ENCODE data around the gene SYNJ2. TPM values are rescaled to one million over a fixed set of nuclear protein-coding genes. Genes with fewer than 3 reads are reported as not detected.

The SYNJ2 gene
- polyA plus RNA-seq, 1 donor from 2014 or later, result 0.12 TPM

GRCh38 chr6:158066136-158066781 is 84.6 kb downstream of the SYNJ2 start:
- no peak overlapping the region for H2AFZ ChIP-seq (ENCODE audit: low read depth, low read length)
- no peak overlapping the region for H3K27ac ChIP-seq (ENCODE audit: low read length)
- H3K9me3 ChIP-seq (ENCODE audit: low read length), result no peaks in the 10 kb centered on the region
- H3K36me3 ChIP-seq (ENCODE audit: insufficient read depth, low read length), result no peaks in the 10 kb centered on the region
- no peaks in the 10 kb centered on the region for H4K20me1 ChIP-seq (ENCODE audit: insufficient read depth)
- H3K27me3 ChIP-seq (ENCODE audit: insufficient read depth, low read depth, low read length), result no peaks in the 10 kb centered on the region
- H3K4me3 ChIP-seq (ENCODE audit: low read length), result no peak overlapping the region
- no peaks in the 10 kb centered on the region for H3F3A ChIP-seq (ENCODE audit: insufficient read depth, low read length, poor library complexity, severe bottlenecking)
- no peak overlapping the region for H3K4me2 ChIP-seq (ENCODE audit: low read length)
- no peaks in the 10 kb centered on the region for H3K79me2 ChIP-seq (replicated peaks; ENCODE audit: insufficient read depth, low read length)
- TF ChIP-seq POLR2AphosphoS5 (IDR thresholded peaks at IDR 0.05), result no peak
- H3K9me2 ChIP-seq (ENCODE audit: insufficient read depth, low read length), result no peaks in the 10 kb centered on the region
- H3K9ac ChIP-seq (ENCODE audit: low read length), result no peak overlapping the region

GRCh38 chr6:158067436-158068015 is 85.9 kb downstream of the SYNJ2 start:
- no peak overlapping the region for H3K9ac ChIP-seq (ENCODE audit: low read length)
- H3K79me2 ChIP-seq (replicated peaks; ENCODE audit: insufficient read depth, low read length), result no peaks in the 10 kb centered on the region
- no peaks in the 10 kb centered on the region for H3K27me3 ChIP-seq (ENCODE audit: insufficient read depth, low read depth, low read length)
- TF ChIP-seq RAD21 (conservative IDR thresholded peaks at IDR 0.05) (no peak), TAF1 (IDR thresholded peaks at IDR 0.05; ENCODE audit: low read depth) (no peak), SMC3 (conservative IDR thresholded peaks at IDR 0.05; ENCODE audit: poor library complexity) (no peak)
- H3K9me2 ChIP-seq (ENCODE audit: insufficient read depth, low read length), result no peaks in the 10 kb centered on the region
- H2AFZ ChIP-seq (ENCODE audit: low read depth, low read length), result no peak overlapping the region
- H4K20me1 ChIP-seq (ENCODE audit: insufficient read depth), result no peaks in the 10 kb centered on the region
- no peaks in the 10 kb centered on the region for H3K36me3 ChIP-seq (ENCODE audit: insufficient read depth, low read length)
- no peak overlapping the region for H3K27ac ChIP-seq (ENCODE audit: low read length)
- no peak overlapping the region for H3K4me3 ChIP-seq (ENCODE audit: low read length)
- no peak overlapping the region for H3K4me2 ChIP-seq (ENCODE audit: low read length)
- H3F3A ChIP-seq (ENCODE audit: insufficient read depth, low read length, poor library complexity, severe bottlenecking), result no peaks in the 10 kb centered on the region
- H3K9me3 ChIP-seq (ENCODE audit: low read length), result no peaks in the 10 kb centered on the region

GRCh38 chr6:158068156-158068892 is 86.7 kb downstream of the SYNJ2 start:
- Histone ChIP-seq H3K9ac (ENCODE audit: low read length) (no peak overlapping the region), H3K9me2 (ENCODE audit: insufficient read depth, low read length) (no peaks in the 10 kb centered on the region), H3K36me3 (ENCODE audit: insufficient read depth, low read length) (no peaks in the 10 kb centered on the region), H2AFZ (ENCODE audit: low read depth, low read length) (no peak overlapping the region), H4K20me1 (ENCODE audit: insufficient read depth) (no peaks in the 10 kb centered on the region), H3K4me3 (ENCODE audit: low read length) (no peak overlapping the region), H3K27me3 (ENCODE audit: insufficient read depth, low read depth, low read length) (no peaks in the 10 kb centered on the region), H3K27ac (ENCODE audit: low read length) (no peak overlapping the region), H3K79me2 (replicated peaks; ENCODE audit: insufficient read depth, low read length) (no peaks in the 10 kb centered on the region), H3F3A (ENCODE audit: insufficient read depth, low read length, poor library complexity, severe bottlenecking) (no peaks in the 10 kb centered on the region), H3K9me3 (ENCODE audit: low read length) (no peaks in the 10 kb centered on the region), H3K4me2 (ENCODE audit: low read length) (no peak overlapping the region)
- TF ChIP-seq MXI1 (conservative IDR thresholded peaks at IDR 0.05; ENCODE audit: poor library complexity, severe bottlenecking) (no peak), TAF1 (IDR thresholded peaks at IDR 0.05; ENCODE audit: low read depth) (no peak), CTCF (IDR thresholded peaks at IDR 0.05; ENCODE audit: poor library complexity, severe bottlenecking) (no peak), RAD21 (conservative IDR thresholded peaks at IDR 0.05) (no peak), REST (IDR thresholded peaks at IDR 0.05; ENCODE audit: borderline replicate concordance) (no peak), POLR2AphosphoS5 (IDR thresholded peaks at IDR 0.05) (no peak), SMC3 (conservative IDR thresholded peaks at IDR 0.05; ENCODE audit: poor library complexity) (no peak), EZH2 (IDR thresholded peaks at IDR 0.05; ENCODE audit: borderline replicate concordance, insufficient read depth, low read length, poor library complexity, severe bottlenecking) (no peak), EP300 (conservative IDR thresholded peaks at IDR 0.05; ENCODE audit: poor library complexity, severe bottlenecking) (no peak)

Measured in neural cell (in vitro differentiated cells).